Heart left ventricle (tissue), 13 donors: ENCODE measurements around the gene ANTXRL.
"Not testable (repeated sequence)": the region's sequence is repeated elsewhere in the genome, so short reads cannot be mapped to it uniquely, and the experiment has no call there.

Experiments
- CTCF ChIP-seq, 12 donors: fragments of 200-600 bp; sonication (generic) in 4 of 12; IDR thresholded peaks; one replicate each; pipeline versions ENCODE4 v1.5.0 to v1.8.0; 2018 to 2022; ENCODE audit warnings: antibody characterized with exemption in 12 of 12, mild to moderate bottlenecking in 5 of 12
- POLR2A ChIP-seq, 2 donors: fragments of 450-650 bp; IDR thresholded peaks; one replicate each; pipeline ENCODE4 v1.6.1; 2017; ENCODE audit warnings: antibody characterized with exemption in 2 of 2, mild to moderate bottlenecking in 2 of 2, moderate library complexity in 2 of 2
- donor health status: ischemic (EF 13 %, LVEDD 7.1; RV severe dilation, severe dysfunction).
- donor health status: DM: no; HTN: yes; CAD: no.
- donor health status: DM: no; HTN: no; CAD: no.
- donor health status: ischemic (EF 25% LVEDD 6.9; RV normal size, moderate dysfunction).
- donor health status: ischemic (EF 25% LVEDD 5.7; RV mildly dilated, moderate dysfunction).
- donor health status: ischemic (EF 35%, LVEDD 5.7; RV mildly dilated, moderate dysfunction).
- donor health status: nonischemic (EF 11% LVEDD 7.7; RV severe dilation, severe dysfunction).
- donor health status: DM: yes; HTN: yes; CAD: no.
- donor health status: PGD.
- donor health status: ischemic (EF 29% LVEDD 5.4; RV normal size, mild dysfunction).
- donor health status: nonischemic (EF 23%, LVEDD 6.1; RV moderate dilation, normal function).

- TF ChIP-seq CTCF, POLR2A (IDR thresholded peaks at IDR 0.05): not testable (repeated sequence)
These were observed 21.1 kb upstream of the ANTXRL start for GRCh38 chr10:46265566-46266305.
